ENCODE data around the gene LINC00237. TPM values are rescaled to one million over a fixed set of nuclear protein-coding genes. Genes with fewer than 3 reads are reported as not detected.

LINC00237 gene
- total and polyA plus RNA-seq, 4 donors: not detected

DNA sequence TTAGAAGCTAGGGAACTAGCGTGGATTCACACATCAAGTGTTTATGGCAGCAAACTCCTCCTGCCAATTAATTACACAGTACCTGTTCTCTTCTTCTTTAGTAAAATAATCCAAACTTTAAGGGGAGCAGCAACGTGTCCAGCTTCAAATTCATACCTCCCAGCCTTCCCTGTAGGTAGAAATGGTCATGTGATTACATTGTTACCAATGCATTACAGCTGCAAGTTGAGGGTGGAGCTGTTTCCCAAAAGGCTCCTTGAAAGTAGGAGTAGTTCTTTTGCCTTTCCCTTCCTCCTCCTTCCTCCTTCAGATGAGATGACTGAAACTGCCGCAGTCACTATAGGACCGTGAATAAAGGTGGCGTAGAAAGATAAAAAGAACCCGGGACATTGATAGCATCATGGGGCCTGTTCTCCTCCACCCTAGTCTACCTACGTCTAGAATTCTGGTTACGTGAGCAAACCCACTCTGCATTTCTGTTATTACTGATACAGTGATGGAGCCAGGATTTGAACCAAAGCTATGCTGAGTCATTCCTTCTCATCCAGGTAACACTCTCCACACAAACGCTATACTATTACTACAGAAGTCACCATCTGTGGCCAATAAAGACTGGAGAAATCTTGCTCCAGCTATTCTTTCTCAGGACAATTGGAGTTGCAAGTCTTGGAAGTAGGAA, 18.2 kb downstream of the LINC00237 start:
- no peaks in the 10 kb centered on the region for H3K9me3 ChIP-seq (ENCODE audit: control insufficient read depth in 4 of 4, low read length in 3 of 4)
- peaks cover 2 to 13% (median 4%) of the 10 kb centered on the region in 4 donors for H3K27me3 ChIP-seq (ENCODE audit: control insufficient read depth in 4 of 4, insufficient read depth in 4 of 4, low read length in 3 of 4)
- no peak overlapping the region for H3K9ac ChIP-seq (ENCODE audit: low read depth in 1 of 2, low read length in 2 of 2)
- DNase-seq (ENCODE audit: low spot score): no peak
- 79% methylated on average over 9 of the region's 9 CpGs for WGBS
- no peaks in the 10 kb centered on the region for H3K36me3 ChIP-seq (ENCODE audit: control insufficient read depth in 4 of 4, insufficient read depth in 3 of 4, low read depth in 1 of 4, low read length in 3 of 4)
- no peak overlapping the region for H3K4me3 ChIP-seq (ENCODE audit: low read depth in 1 of 3, low read length in 3 of 3)
- no peak overlapping the region for H3K27ac ChIP-seq (ENCODE audit: low read depth in 1 of 2, low read length in 2 of 2)
- TF ChIP-seq EGR1 (IDR thresholded peaks at IDR 0.05; ENCODE audit: low read depth in 2 of 2) (no peak), YY1 (IDR thresholded peaks at IDR 0.05) (no peak), TAF1 (conservative IDR thresholded peaks at IDR 0.05) (no peak), HNF4A (conservative IDR thresholded peaks at IDR 0.05) (no peak), HNF4G (IDR thresholded peaks at IDR 0.05) (no peak), REST (IDR thresholded peaks at IDR 0.05) (no peak), GABPA (IDR thresholded peaks at IDR 0.05 in 1 of 2, conservative IDR thresholded peaks at IDR 0.05 in 1 of 2) (no peak), NR2F2 (IDR thresholded peaks at IDR 0.05) (no peak), RXRA (IDR thresholded peaks at IDR 0.05) (no peak), ATF3 (IDR thresholded peaks at IDR 0.05) (no peak), RAD21 (IDR thresholded peaks at IDR 0.05) (no peak), FOXA1 (IDR thresholded peaks at IDR 0.05) (no peak), JUND (IDR thresholded peaks at IDR 0.05) (no peak), SP1 (IDR thresholded peaks at IDR 0.05) (no peak)
- TF ChIP-seq, protein P1, sequence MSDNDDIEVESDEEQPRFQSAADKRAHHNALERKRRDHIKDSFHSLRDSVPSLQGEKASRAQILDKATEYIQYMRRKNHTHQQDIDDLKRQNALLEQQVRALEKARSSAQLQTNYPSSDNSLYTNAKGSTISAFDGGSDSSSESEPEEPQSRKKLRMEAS (IDR thresholded peaks at IDR 0.05): no peak
- TF ChIP-seq, protein P2, sequence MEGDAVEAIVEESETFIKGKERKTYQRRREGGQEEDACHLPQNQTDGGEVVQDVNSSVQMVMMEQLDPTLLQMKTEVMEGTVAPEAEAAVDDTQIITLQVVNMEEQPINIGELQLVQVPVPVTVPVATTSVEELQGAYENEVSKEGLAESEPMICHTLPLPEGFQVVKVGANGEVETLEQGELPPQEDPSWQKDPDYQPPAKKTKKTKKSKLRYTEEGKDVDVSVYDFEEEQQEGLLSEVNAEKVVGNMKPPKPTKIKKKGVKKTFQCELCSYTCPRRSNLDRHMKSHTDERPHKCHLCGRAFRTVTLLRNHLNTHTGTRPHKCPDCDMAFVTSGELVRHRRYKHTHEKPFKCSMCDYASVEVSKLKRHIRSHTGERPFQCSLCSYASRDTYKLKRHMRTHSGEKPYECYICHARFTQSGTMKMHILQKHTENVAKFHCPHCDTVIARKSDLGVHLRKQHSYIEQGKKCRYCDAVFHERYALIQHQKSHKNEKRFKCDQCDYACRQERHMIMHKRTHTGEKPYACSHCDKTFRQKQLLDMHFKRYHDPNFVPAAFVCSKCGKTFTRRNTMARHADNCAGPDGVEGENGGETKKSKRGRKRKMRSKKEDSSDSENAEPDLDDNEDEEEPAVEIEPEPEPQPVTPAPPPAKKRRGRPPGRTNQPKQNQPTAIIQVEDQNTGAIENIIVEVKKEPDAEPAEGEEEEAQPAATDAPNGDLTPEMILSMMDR (IDR thresholded peaks at IDR 0.05; ENCODE audit: low read depth, low read length, missing input control): no peak
- TF ChIP-seq, protein P3, sequence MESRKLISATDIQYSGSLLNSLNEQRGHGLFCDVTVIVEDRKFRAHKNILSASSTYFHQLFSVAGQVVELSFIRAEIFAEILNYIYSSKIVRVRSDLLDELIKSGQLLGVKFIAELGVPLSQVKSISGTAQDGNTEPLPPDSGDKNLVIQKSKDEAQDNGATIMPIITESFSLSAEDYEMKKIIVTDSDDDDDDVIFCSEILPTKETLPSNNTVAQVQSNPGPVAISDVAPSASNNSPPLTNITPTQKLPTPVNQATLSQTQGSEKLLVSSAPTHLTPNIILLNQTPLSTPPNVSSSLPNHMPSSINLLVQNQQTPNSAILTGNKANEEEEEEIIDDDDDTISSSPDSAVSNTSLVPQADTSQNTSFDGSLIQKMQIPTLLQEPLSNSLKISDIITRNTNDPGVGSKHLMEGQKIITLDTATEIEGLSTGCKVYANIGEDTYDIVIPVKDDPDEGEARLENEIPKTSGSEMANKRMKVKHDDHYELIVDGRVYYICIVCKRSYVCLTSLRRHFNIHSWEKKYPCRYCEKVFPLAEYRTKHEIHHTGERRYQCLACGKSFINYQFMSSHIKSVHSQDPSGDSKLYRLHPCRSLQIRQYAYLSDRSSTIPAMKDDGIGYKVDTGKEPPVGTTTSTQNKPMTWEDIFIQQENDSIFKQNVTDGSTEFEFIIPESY (IDR thresholded peaks at IDR 0.05): no peak
- no peaks in the 10 kb centered on the region for H3K4me1 ChIP-seq (ENCODE audit: control insufficient read depth in 4 of 4, insufficient read depth in 4 of 4, low read length in 3 of 4)
